HCT116 (cell line): ENCODE measurements around the gene GPAM. TPM values are rescaled to one million over a fixed set of nuclear protein-coding genes. Genes with fewer than 3 reads are reported as not detected.

Experiments
- ATAC-seq: fragments of 200-7000 bp; cut with Tn5 transposase; 2 replicates; pipeline ENCODE4 v1.9.1; 2020; ENCODE audit warnings: mild to moderate bottlenecking, moderate library complexity
- BruUV-seq: library from RNA; stranded (reverse); fragments of 400-500 nt; replicated peaks from 2 replicates; lab custom pipeline; 2021; lab: Mats Ljungman, UMichigan
- CTCF ChIA-PET: fragments of 300-600 bp; sonication (Branson Sonifier 250); formaldehyde crosslinking; loops from one replicate; lab custom pipeline; 2021; ENCODE audit warnings: antibody characterized with exemption; lab: Charles Lee
- POLR2A ChIA-PET: fragments of 300-600, 350-600 bp; sonication (Branson Sonifier 250); formaldehyde crosslinking; loops from one replicate; lab custom pipeline; 2021; ENCODE audit warnings: antibody characterized with exemption; lab: Charles Lee
- RAD21 ChIA-PET, 2 experiments: fragments of 300-600 bp; sonication (Branson Sonifier 250); formaldehyde crosslinking; loops; one replicate each; lab custom pipeline; 2023; ENCODE audit warnings: low total read pairs in 2 of 2; ENCODE audit not compliant: uncharacterized antibody in 2 of 2, unreplicated experiment in 2 of 2, low non-redundant PET in 1 of 2; lab: Charles Lee
- DNase-seq: peaks from one replicate; pipeline ENCODE4 v3.0.0-alpha.2; 2010; ENCODE audit warnings: low read depth, low spot score
- H2AFZ ChIP-seq: fragments of 200-600 bp; shearing (Covaris generic), sonication (generic); 2 replicates; pipeline ENCODE4 v1.6.1; 2017; ENCODE audit warnings: low read depth, mixed run types, mixed read lengths, antibody characterized with exemption, low read length; ENCODE audit not compliant: poor library complexity, severe bottlenecking
- H3K27ac ChIP-seq: 2 replicates; pipeline ENCODE4 v1.5.1; 2012; ENCODE audit warnings: low read depth, low read length
- H3K27me3 ChIP-seq: fragments of 200-600 bp; sonication (generic); 2 replicates; pipeline ENCODE4 v1.6.1; 2016; ENCODE audit warnings: mixed run types, low read length, mixed read lengths; ENCODE audit not compliant: insufficient read depth
- H3K36me3 ChIP-seq, 2 experiments: fragments of 200-500 bp in 1 of 2; fragments of 200-600 bp in 1 of 2; sonication (Bioruptor generic) in 1 of 2; sonication (generic) in 1 of 2; 2 replicates each; pipeline versions ENCODE4 v1.5.1 to v1.6.1; 2014 to 2016; ENCODE audit warnings: low read length in 2 of 2, inconsistent platforms in 1 of 2, mixed read lengths in 1 of 2, mixed run types in 1 of 2; ENCODE audit not compliant: insufficient read depth in 2 of 2, control insufficient read depth in 1 of 2
- H3K4me1 ChIP-seq, 2 experiments: fragments of 200-600 bp in 1 of 2; sonication (generic) in 1 of 2; 2 replicates each; pipeline versions ENCODE4 v1.5.1 to v1.6.1; 2012 to 2017; ENCODE audit warnings: low read length in 2 of 2, inconsistent platforms in 1 of 2, mild to moderate bottlenecking in 1 of 2, mixed read lengths in 1 of 2, mixed run types in 1 of 2, moderate library complexity in 1 of 2; ENCODE audit not compliant: insufficient read depth in 2 of 2, control insufficient read depth in 1 of 2
- H3K4me2 ChIP-seq: fragments of 200-600 bp; sonication (generic); 2 replicates; pipeline ENCODE4 v1.6.1; 2017; ENCODE audit warnings: mixed run types, low read length, mixed read lengths
- H3K4me3 ChIP-seq, 2 experiments: fragments of 200-600 bp in 1 of 2; sonication (generic) in 1 of 2; replicated peaks in 1 of 2; 2 replicates each; pipeline ENCODE4 v1.5.1; 2011 to 2016; ENCODE audit warnings: low read length in 2 of 2, control low read depth in 1 of 2, low read depth in 1 of 2, mild to moderate bottlenecking in 1 of 2, mixed read lengths in 1 of 2, mixed run types in 1 of 2
- H3K79me2 ChIP-seq: fragments of 200-600 bp; sonication (generic); 2 replicates; pipeline ENCODE4 v1.6.1; 2017; ENCODE audit warnings: mild to moderate bottlenecking, mixed run types, low read length, moderate library complexity, mixed read lengths; ENCODE audit not compliant: insufficient read depth
- H3K9ac ChIP-seq: fragments of 200-600 bp; sonication (generic); 2 replicates; pipeline ENCODE4 v1.6.1; 2016; ENCODE audit warnings: low read length, mixed read lengths
- H3K9me2 ChIP-seq: fragments of 200-600 bp; sonication (generic), shearing (Covaris generic); 2 replicates; pipeline ENCODE4 v1.6.1; 2017; ENCODE audit warnings: mixed run types, mild to moderate bottlenecking, moderate library complexity; ENCODE audit not compliant: insufficient read depth
- H3K9me3 ChIP-seq, 2 experiments: fragments of 200-500 bp in 1 of 2; fragments of 200-600 bp in 1 of 2; sonication (Bioruptor generic) in 1 of 2; sonication (generic) in 1 of 2; 2 replicates each; pipeline ENCODE4 v1.6.1; 2014 to 2017; ENCODE audit warnings: low read length in 2 of 2, mixed read lengths in 2 of 2, inconsistent platforms in 1 of 2, low read depth in 1 of 2, mild to moderate bottlenecking in 1 of 2, mixed run types in 1 of 2, moderate library complexity in 1 of 2; ENCODE audit not compliant: control insufficient read depth in 1 of 2, insufficient read depth in 1 of 2
- H4K20me1 ChIP-seq: fragments of 200-600 bp; sonication (generic), shearing (Covaris generic); 2 replicates; pipeline ENCODE4 v1.6.1; 2017; ENCODE audit warnings: mixed run types, mild to moderate bottlenecking, moderate library complexity; ENCODE audit not compliant: insufficient read depth
- CBX3 ChIP-seq: IDR thresholded peaks from 2 replicates; pipeline ENCODE4 v1.6.1; 2012; ENCODE audit warnings: low read depth
- EGR1 ChIP-seq: IDR thresholded peaks from 2 replicates; pipeline ENCODE4 v1.6.1; 2012; ENCODE audit warnings: low read depth
- ELF1 ChIP-seq: IDR thresholded peaks from 2 replicates; pipeline ENCODE4 v1.6.1; 2012; ENCODE audit warnings: low read depth, borderline replicate concordance
- EZH2 ChIP-seq: fragments of 200-600 bp; sonication (generic); IDR thresholded peaks from 2 replicates; pipeline ENCODE4 v1.6.1; 2017; ENCODE audit warnings: antibody characterized with exemption, mixed run types
- FOSL1 ChIP-seq: IDR thresholded peaks from 2 replicates; pipeline ENCODE4 v1.6.1; 2012; ENCODE audit warnings: low read depth
- JUND ChIP-seq: IDR thresholded peaks from 2 replicates; pipeline ENCODE4 v1.6.1; 2012
- POLR2AphosphoS5 ChIP-seq: IDR thresholded peaks from 2 replicates; pipeline ENCODE4 v1.6.1; 2011; ENCODE audit warnings: mild to moderate bottlenecking, low read depth, low read length, moderate library complexity
- RAD21 ChIP-seq: IDR thresholded peaks from 2 replicates; pipeline ENCODE4 v1.6.1; 2012; ENCODE audit warnings: low read depth, mild to moderate bottlenecking
- REST ChIP-seq: IDR thresholded peaks from 2 replicates; pipeline ENCODE4 v1.6.1; 2012; ENCODE audit warnings: low read depth
- SP1 ChIP-seq: IDR thresholded peaks from 2 replicates; pipeline ENCODE4 v1.6.1; 2012; ENCODE audit warnings: low read depth
- SRF ChIP-seq: IDR thresholded peaks from 2 replicates; pipeline ENCODE4 v1.6.1; 2012; ENCODE audit warnings: low read depth
- YY1 ChIP-seq: IDR thresholded peaks from 2 replicates; pipeline ENCODE4 v1.6.1; 2011; ENCODE audit warnings: low read length, low read depth, moderate library complexity, mild to moderate bottlenecking; ENCODE audit not compliant: insufficient replicate concordance; ENCODE audit errors: extremely low read depth
- ZFX ChIP-seq: fragments of 450-650 bp; IDR thresholded peaks from 2 replicates; pipeline ENCODE4 v1.6.1; 2017
- ZNF274 ChIP-seq: fragments of 200-500 bp; sonication (Bioruptor generic); IDR thresholded peaks from 2 replicates; pipeline ENCODE4 v1.6.1; 2014; ENCODE audit warnings: mild to moderate bottlenecking, low read depth, low read length, inconsistent platforms
- intact Hi-C: fragments of 100-400 bp; cut with micrococcal nuclease; formaldehyde crosslinking; loops from 2 replicates; pipeline ENCODE4 v1.10.0; 2022
- total RNA-seq: library from RNA; stranded (reverse); gene quantifications from one replicate; pipeline ENCODE4 v1.2.1, GENCODE V29; 2021; ENCODE audit not compliant: unreplicated experiment
- TF ChIP-seq, protein P1 (sequence below), 3 experiments: fragments of 200-600 bp in 1 of 3; sonication (generic) in 1 of 3; IDR thresholded peaks in 2 of 3; conservative IDR thresholded peaks in 1 of 3; 2 replicates each; pipeline ENCODE4 v1.5.1; 2012 to 2017; ENCODE audit warnings: low read depth in 2 of 3, low read length in 2 of 3, antibody characterized with exemption in 1 of 3, borderline replicate concordance in 1 of 3, control low read depth in 1 of 3, mild to moderate bottlenecking in 1 of 3, mixed read lengths in 1 of 3, mixed run types in 1 of 3, moderate library complexity in 1 of 3; ENCODE audit not compliant: insufficient read depth in 1 of 3
- TF ChIP-seq, protein P2 (sequence below): IDR thresholded peaks from 2 replicates; pipeline ENCODE4 v1.6.1; 2012

The GPAM gene
- total RNA-seq, 1 experiment from 2014 or later = 19.3 TPM

GRCh38 chr10:112203328-112204076 is 19.9 kb upstream of the GPAM start:
- TF ChIP-seq SRF (no peak), ZNF274 (no peak), ZFX (no peak), POLR2AphosphoS5 (no peak), ELF1 (no peak), REST (no peak), EZH2 (no peak), CBX3 (no peak), RAD21 (no peak), YY1 (no peak), FOSL1 (no peak), JUND (no peak), SP1 (no peak), EGR1 (no peak)
- TF ChIP-seq, protein P1, sequence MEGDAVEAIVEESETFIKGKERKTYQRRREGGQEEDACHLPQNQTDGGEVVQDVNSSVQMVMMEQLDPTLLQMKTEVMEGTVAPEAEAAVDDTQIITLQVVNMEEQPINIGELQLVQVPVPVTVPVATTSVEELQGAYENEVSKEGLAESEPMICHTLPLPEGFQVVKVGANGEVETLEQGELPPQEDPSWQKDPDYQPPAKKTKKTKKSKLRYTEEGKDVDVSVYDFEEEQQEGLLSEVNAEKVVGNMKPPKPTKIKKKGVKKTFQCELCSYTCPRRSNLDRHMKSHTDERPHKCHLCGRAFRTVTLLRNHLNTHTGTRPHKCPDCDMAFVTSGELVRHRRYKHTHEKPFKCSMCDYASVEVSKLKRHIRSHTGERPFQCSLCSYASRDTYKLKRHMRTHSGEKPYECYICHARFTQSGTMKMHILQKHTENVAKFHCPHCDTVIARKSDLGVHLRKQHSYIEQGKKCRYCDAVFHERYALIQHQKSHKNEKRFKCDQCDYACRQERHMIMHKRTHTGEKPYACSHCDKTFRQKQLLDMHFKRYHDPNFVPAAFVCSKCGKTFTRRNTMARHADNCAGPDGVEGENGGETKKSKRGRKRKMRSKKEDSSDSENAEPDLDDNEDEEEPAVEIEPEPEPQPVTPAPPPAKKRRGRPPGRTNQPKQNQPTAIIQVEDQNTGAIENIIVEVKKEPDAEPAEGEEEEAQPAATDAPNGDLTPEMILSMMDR (IDR thresholded peaks at IDR 0.05 in 2 of 3, conservative IDR thresholded peaks at IDR 0.05 in 1 of 3; ENCODE audit: borderline replicate concordance in 1 of 3, insufficient read depth in 1 of 3, low read depth in 2 of 3, low read length in 2 of 3) = no peak
- TF ChIP-seq, protein P2, sequence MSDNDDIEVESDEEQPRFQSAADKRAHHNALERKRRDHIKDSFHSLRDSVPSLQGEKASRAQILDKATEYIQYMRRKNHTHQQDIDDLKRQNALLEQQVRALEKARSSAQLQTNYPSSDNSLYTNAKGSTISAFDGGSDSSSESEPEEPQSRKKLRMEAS = no peak
- TF ChIP-seq, all 23 proteins: peak for 0
- ChIA-PET POLR2A (no interaction called here), RAD21 (no interaction called here), CTCF (no interaction called here)
- Histone ChIP-seq H3K9ac (no peak overlapping the region), H3K4me2 (no peak overlapping the region), H4K20me1 (no peaks in the 10 kb centered on the region), H3K27ac (no peak overlapping the region), H3K36me3 (no peaks in the 10 kb centered on the region), H3K27me3 (peaks cover 10% of the 10 kb centered on the region; the same call in 1 of the 2 replicates), H3K4me1 (peaks cover 0 to 9% of the 10 kb centered on the region in 2 experiments; a peak in 2 of 4 replicates), H2AFZ (no peak overlapping the region), H3K79me2 (no peaks in the 10 kb centered on the region), H3K9me3 (no peaks in the 10 kb centered on the region), H3K9me2 (no peaks in the 10 kb centered on the region), H3K4me3 (no peak overlapping the region)
- intact Hi-C loops = no loop called here
- ATAC-seq = no peak
- no TSS peak for BruUV-seq
- DNase-seq = no peak
